ENCODE measurements around the gene SHB. TPM values are rescaled to one million over a fixed set of nuclear protein-coding genes. Genes with fewer than 3 reads are reported as not detected.

Gene SHB
- total RNA-seq, 4 donors from 2014 or later, result 12.3 to 22.9 (median 16.3) TPM

- Histone ChIP-seq H3K27ac (no peak overlapping the region), H3K36me3 (peaks cover 3% of the 10 kb centered on the region), H3K4me3 (no peak overlapping the region), H3K27me3 (no peaks in the 10 kb centered on the region), H3K4me1 (peaks cover 57% of the 10 kb centered on the region), H3K9me3 (no peaks in the 10 kb centered on the region)
- DNase-seq (ENCODE audit: low spot score in 2 of 2), result no peak
- TF ChIP-seq EP300 (IDR thresholded peaks at IDR 0.05) (no peak), POLR2AphosphoS5 (IDR thresholded peaks at IDR 0.05) (no peak), POLR2A (IDR thresholded peaks at IDR 0.05) (no peak)
- TF ChIP-seq, protein P1, sequence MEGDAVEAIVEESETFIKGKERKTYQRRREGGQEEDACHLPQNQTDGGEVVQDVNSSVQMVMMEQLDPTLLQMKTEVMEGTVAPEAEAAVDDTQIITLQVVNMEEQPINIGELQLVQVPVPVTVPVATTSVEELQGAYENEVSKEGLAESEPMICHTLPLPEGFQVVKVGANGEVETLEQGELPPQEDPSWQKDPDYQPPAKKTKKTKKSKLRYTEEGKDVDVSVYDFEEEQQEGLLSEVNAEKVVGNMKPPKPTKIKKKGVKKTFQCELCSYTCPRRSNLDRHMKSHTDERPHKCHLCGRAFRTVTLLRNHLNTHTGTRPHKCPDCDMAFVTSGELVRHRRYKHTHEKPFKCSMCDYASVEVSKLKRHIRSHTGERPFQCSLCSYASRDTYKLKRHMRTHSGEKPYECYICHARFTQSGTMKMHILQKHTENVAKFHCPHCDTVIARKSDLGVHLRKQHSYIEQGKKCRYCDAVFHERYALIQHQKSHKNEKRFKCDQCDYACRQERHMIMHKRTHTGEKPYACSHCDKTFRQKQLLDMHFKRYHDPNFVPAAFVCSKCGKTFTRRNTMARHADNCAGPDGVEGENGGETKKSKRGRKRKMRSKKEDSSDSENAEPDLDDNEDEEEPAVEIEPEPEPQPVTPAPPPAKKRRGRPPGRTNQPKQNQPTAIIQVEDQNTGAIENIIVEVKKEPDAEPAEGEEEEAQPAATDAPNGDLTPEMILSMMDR (IDR thresholded peaks at IDR 0.05), result no peak
- WGBS, result 80% methylated on average over 5 of the region's 5 CpGs
Observed at GRCh38 chr9:38018241-38018957, 50.6 kb downstream of the SHB start.

DNA sequence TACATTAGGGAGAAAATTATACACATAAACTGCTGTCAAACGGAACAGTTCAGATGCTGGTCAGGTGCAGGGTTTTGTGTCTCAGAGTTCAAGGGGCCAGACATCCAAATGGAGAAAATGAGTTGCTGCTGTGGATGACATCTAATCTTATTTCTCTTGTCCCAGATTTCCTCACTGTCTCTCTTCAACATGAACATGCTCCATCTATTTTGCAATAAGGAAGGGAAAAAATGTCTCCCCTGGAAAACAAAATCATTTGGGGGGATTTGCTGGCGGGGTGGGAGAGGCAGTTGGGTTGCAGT, 51.2 kb downstream of the SHB start:
- H3K4me3 ChIP-seq, result no peak overlapping the region
- no peaks in the 10 kb centered on the region for H3K27me3 ChIP-seq
- no peak overlapping the region for H3K27ac ChIP-seq
- H3K36me3 ChIP-seq, result peaks cover 3% of the 10 kb centered on the region
- TF ChIP-seq POLR2A (IDR thresholded peaks at IDR 0.05) (no peak), POLR2AphosphoS5 (IDR thresholded peaks at IDR 0.05) (no peak), EP300 (IDR thresholded peaks at IDR 0.05) (no peak)
- TF ChIP-seq, protein P1 (IDR thresholded peaks at IDR 0.05), result no peak
- DNase-seq (ENCODE audit: low spot score in 2 of 2), result no peak
- 88% methylated on average over 2 of the region's 2 CpGs for WGBS
- no peaks in the 10 kb centered on the region for H3K9me3 ChIP-seq
- H3K4me1 ChIP-seq, result peaks cover 51% of the 10 kb centered on the region

GRCh38 chr9:38017149-38017884, 51.7 kb downstream of the SHB start:
- Histone ChIP-seq H3K9me3 (no peaks in the 10 kb centered on the region), H3K27ac (peak overlapping the region; percentile 59), H3K4me3 (no peak overlapping the region), H3K27me3 (no peaks in the 10 kb centered on the region), H3K4me1 (peaks cover 47% of the 10 kb centered on the region), H3K36me3 (peaks cover 3% of the 10 kb centered on the region)
- DNase-seq (ENCODE audit: low spot score in 2 of 2), result no peak
- TF ChIP-seq POLR2A (IDR thresholded peaks at IDR 0.05), result no peak
- TF ChIP-seq POLR2AphosphoS5 (IDR thresholded peaks at IDR 0.05), result no peak
- TF ChIP-seq EP300 (IDR thresholded peaks at IDR 0.05), result no peak
- TF ChIP-seq, protein P1 (IDR thresholded peaks at IDR 0.05), result peak in 1 of 2 donors; percentile 11
- 59% methylated on average over 13 of the region's 13 CpGs for WGBS

GRCh38 chr9:38016375-38017135, 52.5 kb downstream of the SHB start:
- H3K27me3 ChIP-seq, result no peaks in the 10 kb centered on the region
- H3K27ac ChIP-seq, result peak overlapping the region; percentile 59
- no peak overlapping the region for H3K4me3 ChIP-seq
- peaks cover 47% of the 10 kb centered on the region for H3K4me1 ChIP-seq
- no peaks in the 10 kb centered on the region for H3K9me3 ChIP-seq
- WGBS, result 67% methylated on average over 12 of the region's 12 CpGs
- H3K36me3 ChIP-seq, result peaks cover 3% of the 10 kb centered on the region
- DNase-seq (ENCODE audit: low spot score in 2 of 2), result no peak
- TF ChIP-seq POLR2AphosphoS5 (IDR thresholded peaks at IDR 0.05) (no peak), EP300 (IDR thresholded peaks at IDR 0.05) (no peak), POLR2A (IDR thresholded peaks at IDR 0.05) (no peak)
- TF ChIP-seq, protein P1 (IDR thresholded peaks at IDR 0.05), result no peak

DNA sequence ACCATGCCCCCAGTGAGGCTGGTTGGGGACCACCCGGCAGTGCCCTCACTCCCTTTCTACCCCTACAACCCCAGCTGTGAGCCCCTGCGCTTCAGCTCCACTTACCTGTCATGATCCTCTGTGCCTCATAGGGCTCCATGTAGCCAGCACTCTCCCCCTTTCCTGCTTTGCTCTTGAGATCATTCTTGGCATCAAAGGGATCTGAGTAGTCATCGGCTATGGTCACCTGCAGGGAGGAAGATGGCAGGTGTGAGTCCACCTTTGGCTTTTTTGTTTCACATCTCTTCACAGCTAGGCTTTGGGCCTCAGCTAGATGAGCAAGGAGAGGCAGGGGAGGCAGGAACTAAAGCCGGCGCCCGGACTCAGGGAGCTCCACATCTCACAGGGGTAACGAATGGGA, 53.1 kb downstream of the SHB start:
- H3K27me3 ChIP-seq, result no peaks in the 10 kb centered on the region
- no peak for TF ChIP-seq POLR2AphosphoS5 (IDR thresholded peaks at IDR 0.05)
- TF ChIP-seq, protein P1 (IDR thresholded peaks at IDR 0.05), result no peak
- TF ChIP-seq POLR2A (IDR thresholded peaks at IDR 0.05), result no peak
- TF ChIP-seq EP300 (IDR thresholded peaks at IDR 0.05), result no peak

More for the DNA sequence above, 53.1 kb downstream of the SHB start:
- H3K4me3 ChIP-seq, result no peak overlapping the region
- H3K36me3 ChIP-seq, result peaks cover 3% of the 10 kb centered on the region
- H3K4me1 ChIP-seq, result peaks cover 47% of the 10 kb centered on the region
- no peaks in the 10 kb centered on the region for H3K9me3 ChIP-seq
- H3K27ac ChIP-seq, result no peak overlapping the region
- no peak for DNase-seq (ENCODE audit: low spot score in 2 of 2)
- WGBS, result 91% methylated on average over 7 of the region's 7 CpGs
